ENCODE data around the gene ERN1. TPM values are rescaled to one million over a fixed set of nuclear protein-coding genes. Genes with fewer than 3 reads are reported as not detected.

ERN1 gene
- total RNA-seq, 4 donors from 2014 or later = 14.6 to 54.4 (median 30.4) TPM

GRCh38 chr17:64158406-64158805 is 28.5 kb upstream of the ERN1 start:
- DNase-seq (ENCODE audit: low spot score) = no peak
- ATAC-seq (ENCODE audit: low FRiP score) = no peak
- no peak for TF ChIP-seq CTCF (IDR thresholded peaks at IDR 0.05)

- TF ChIP-seq CTCF (IDR thresholded peaks at IDR 0.05) = no peak
- DNase-seq (ENCODE audit: low spot score) (no peak), ATAC-seq (ENCODE audit: low FRiP score) (no peak)
These were observed 27.8 kb upstream of the ERN1 start for GRCh38 chr17:64157669-64158180.

- no peak for TF ChIP-seq CTCF (IDR thresholded peaks at IDR 0.05)
- no peak for DNase-seq (ENCODE audit: low spot score)
- ATAC-seq (ENCODE audit: low FRiP score) = no peak
These were observed 26.7 kb upstream of the ERN1 start for GRCh38 chr17:64156670-64157069.

GRCh38 chr17:64155751-64156544 is 26.0 kb upstream of the ERN1 start:
- no peak for TF ChIP-seq CTCF (IDR thresholded peaks at IDR 0.05)
- ATAC-seq (ENCODE audit: low FRiP score) = peak; percentile 49
- no peak for DNase-seq (ENCODE audit: low spot score)

GRCh38 chr17:64155129-64155528 is 25.2 kb upstream of the ERN1 start:
- ATAC-seq (ENCODE audit: low FRiP score) (no peak), DNase-seq (ENCODE audit: low spot score) (no peak)
- no peak for TF ChIP-seq CTCF (IDR thresholded peaks at IDR 0.05)

- DNase-seq (ENCODE audit: low spot score) = no peak
- ATAC-seq (ENCODE audit: low FRiP score) = no peak
- TF ChIP-seq CTCF (IDR thresholded peaks at IDR 0.05) = no peak
These were observed 24.8 kb upstream of the ERN1 start for GRCh38 chr17:64154717-64155116.

- no peak for DNase-seq (ENCODE audit: low spot score)
- ATAC-seq (ENCODE audit: low FRiP score) = no peak
- no peak for TF ChIP-seq CTCF (IDR thresholded peaks at IDR 0.05)
These were observed 24.4 kb upstream of the ERN1 start for GRCh38 chr17:64154313-64154695.

Measured in omental fat pad (tissue), 4 donors.